GM12878 (cell line): ENCODE data around the gene MBOAT7. TPM values are rescaled to one million over a fixed set of nuclear protein-coding genes. Genes with fewer than 3 reads are reported as not detected.

Experiments
- ATAC-seq: fragments of 200-7000 bp; cut with Tn5 transposase; 3 replicates; pipeline ENCODE4 v1.9.1; 2020; ENCODE audit warnings: mild to moderate bottlenecking, moderate library complexity
- BruUV-seq: library from RNA; stranded (reverse); fragments of 400-500 nt; replicated peaks from 2 replicates; lab custom pipeline; 2021; lab: Mats Ljungman, UMichigan
- CTCF ChIA-PET: fragments of 300-600 bp; sonication (Branson Sonifier 250); formaldehyde crosslinking; extraction: SDS; loops from one replicate; lab custom pipeline; 2021; ENCODE audit warnings: inconsistent platforms; lab: Yijun Ruan, JAX
- POLR2A ChIA-PET: fragments of 350-600 bp; formaldehyde crosslinking; extraction: SDS; loops from one replicate; lab custom pipeline; 2021; ENCODE audit warnings: inconsistent platforms; lab: Charles Lee
- RAD21 ChIA-PET: fragments of 300-600 bp; sonication (Branson Sonifier 250); formaldehyde crosslinking; loops from one replicate; lab custom pipeline; 2023; ENCODE audit warnings: antibody characterized with exemption; ENCODE audit not compliant: unreplicated experiment; lab: Charles Lee
- SMC1A ChIA-PET: fragments of 300-600 bp; sonication (Branson Sonifier 250); formaldehyde crosslinking; loops from one replicate; lab custom pipeline; 2023; ENCODE audit not compliant: unreplicated experiment, uncharacterized antibody; lab: Charles Lee
- DNase-seq: peaks from one replicate; pipeline ENCODE4 v3.0.0-alpha.2; 2011; ENCODE audit warnings: low read depth, low spot score
- FAIRE-seq: peaks from 3 replicates; lab custom pipeline; 2011; peaks lifted over from hg19 to GRCh38; lab: Jason Lieb, UNC
- H2AFZ ChIP-seq: 2 replicates; pipeline ENCODE4 v1.6.0; 2011; ENCODE audit warnings: low read depth, low read length, control low read depth; ENCODE audit not compliant: control insufficient read depth
- H3K27ac ChIP-seq: 2 replicates; pipeline ENCODE4 v1.5.1; 2011; ENCODE audit warnings: control low read depth; ENCODE audit not compliant: control insufficient read depth, insufficient read depth
- H3K27me3 ChIP-seq, 2 experiments: replicated peaks in 1 of 2; 2 replicates each; pipeline versions ENCODE4 v1.6.0 to v1.6.1; 2011; ENCODE audit warnings: low read length in 1 of 2; ENCODE audit not compliant: control insufficient read depth in 2 of 2, insufficient read depth in 2 of 2
- H3K36me3 ChIP-seq, 2 experiments: 2 replicates each; pipeline ENCODE4 v1.5.1; 2011; ENCODE audit warnings: low read length in 1 of 2; ENCODE audit not compliant: control insufficient read depth in 2 of 2, insufficient read depth in 2 of 2
- H3K4me1 ChIP-seq: 2 replicates; pipeline ENCODE4 v1.6.1; 2011; ENCODE audit warnings: mild to moderate bottlenecking, low read length, moderate library complexity, mixed read lengths; ENCODE audit not compliant: control insufficient read depth, insufficient read depth
- H3K4me2 ChIP-seq: 2 replicates; pipeline ENCODE4 v1.6.0; 2011; ENCODE audit warnings: control low read depth; ENCODE audit not compliant: control insufficient read depth, insufficient read depth
- H3K4me3 ChIP-seq: fragments of 200-600 bp; sonication (generic); 2 replicates; pipeline ENCODE4 v1.5.1; 2016
- H3K79me2 ChIP-seq: 2 replicates; pipeline ENCODE4 v1.6.0; 2011; ENCODE audit warnings: low read length; ENCODE audit not compliant: control insufficient read depth, insufficient read depth
- H3K9ac ChIP-seq: 2 replicates; pipeline ENCODE4 v1.8.0; 2011; ENCODE audit warnings: low read length, control low read depth, mixed read lengths; ENCODE audit not compliant: control insufficient read depth, insufficient read depth
- H3K9me3 ChIP-seq: replicated peaks from 3 replicates; pipeline ENCODE4 v1.5.1; 2011; ENCODE audit warnings: mild to moderate bottlenecking, low read length; ENCODE audit not compliant: control insufficient read depth, insufficient read depth
- H4K20me1 ChIP-seq: 2 replicates; pipeline ENCODE4 v1.6.0; 2011; ENCODE audit not compliant: control insufficient read depth, insufficient read depth
- CREM ChIP-seq: IDR thresholded peaks from 2 replicates; pipeline ENCODE4 v1.6.1; 2014; ENCODE audit warnings: antibody characterized with exemption, low read depth
- EED ChIP-seq: sonication (generic); IDR thresholded peaks from 2 replicates; pipeline ENCODE4 v1.6.1; 2016; ENCODE audit warnings: antibody characterized with exemption, low read depth
- GATAD2B ChIP-seq: fragments of 450-650 bp; conservative IDR thresholded peaks from 2 replicates; pipeline ENCODE4 v1.6.1; 2017; ENCODE audit warnings: low read depth, mild to moderate bottlenecking, moderate library complexity
- KDM1A ChIP-seq: fragments of 200-600 bp; sonication (generic); IDR thresholded peaks from 2 replicates; pipeline ENCODE4 v1.6.1; 2016; ENCODE audit warnings: borderline replicate concordance
- LARP7 ChIP-seq: fragments of 450-650 bp; IDR thresholded peaks from 2 replicates; pipeline ENCODE4 v1.6.1; 2017; ENCODE audit warnings: mild to moderate bottlenecking
- NR2C1 ChIP-seq: fragments of 450-650 bp; IDR thresholded peaks from 2 replicates; pipeline ENCODE4 v1.6.1; 2017; ENCODE audit warnings: antibody characterized with exemption, mild to moderate bottlenecking, moderate library complexity
- ZBED1 ChIP-seq: IDR thresholded peaks from 2 replicates; pipeline ENCODE4 v1.6.1; 2016; ENCODE audit warnings: borderline replicate concordance
- ZNF384 ChIP-seq: IDR thresholded peaks from 2 replicates; pipeline ENCODE4 v1.6.1; 2012; ENCODE audit warnings: low read depth, mild to moderate bottlenecking, low read length, improper control_type of control experiment, borderline replicate concordance
- WGBS: methylation state at CpG from one replicate; pipeline ENCODE4 v1.1.6; 2016; ENCODE audit warnings: low lambda C conversion rate; ENCODE audit not compliant: insufficient replicate concordance, insufficient coverage; ENCODE audit errors: missing lambda C conversion rate; 5-methylcytosine and 5-hydroxymethylcytosine counted together
- in situ Hi-C: fragments of 300-500 bp; cut with MboI; formaldehyde crosslinking; loops from 9 replicates; pipeline ENCODE4 v1.14.3; 2018; ENCODE audit warnings: mixed read lengths
- intact Hi-C: fragments of 100-400 bp; cut with micrococcal nuclease; formaldehyde crosslinking; loops from one replicate; pipeline ENCODE4 v1.14.2; 2022; ENCODE audit not compliant: unreplicated experiment
- polyA plus RNA-seq, 11 experiments: library from polyadenylated mRNA; depleted of rRNA in 4 of 11; unstranded in 6 of 11; stranded (reverse) in 5 of 11; fragments of >200 nt; fragmentation: Nextera tagmentation in 4 of 11; fragmentation: Illumina TruSeq in 1 of 11; extraction: Ambion mirVana in 4 of 11; extraction: Trizol in 1 of 11; gene quantifications; 1 replicate in 1 of 11; 2 replicates in 10 of 11; pipeline versions ENCODE4 v1.2.1 to v1.2.3, GENCODE V29; 2011 to 2016; ENCODE audit warnings: inconsistent platforms in 2 of 11, missing spikeins in 2 of 11, low read depth in 1 of 11
- total RNA-seq, 4 experiments: library from RNA; depleted of rRNA in 3 of 4; stranded (reverse); fragments of >200 nt in 3 of 4; fragmentation: Illumina TruSeq in 1 of 4; extraction: Trizol in 1 of 4; gene quantifications; 2 replicates each; pipeline versions ENCODE4 v1.2.1 to v1.2.3, GENCODE V29; 2013 to 2021
- TF ChIP-seq, protein P1 (sequence below): fragments of 450-650 bp; IDR thresholded peaks from 2 replicates; pipeline ENCODE4 v1.6.1; 2017; ENCODE audit warnings: mild to moderate bottlenecking
- TF ChIP-seq, protein P2 (sequence below): fragments of 450-650 bp; IDR thresholded peaks from 2 replicates; pipeline ENCODE4 v1.6.1; 2018; ENCODE audit warnings: borderline replicate concordance, mild to moderate bottlenecking; ENCODE audit not compliant: partially characterized antibody
- TF ChIP-seq, protein P3 (sequence below): IDR thresholded peaks from 2 replicates; pipeline ENCODE4 v1.6.1; 2011; ENCODE audit warnings: low read depth, mild to moderate bottlenecking, low read length, moderate library complexity, borderline replicate concordance; ENCODE audit errors: extremely low read depth

The MBOAT7 gene
- total and polyA plus RNA-seq, 10 of the 15 experiments (the other 5 are each of a cell fraction or from before 2014, with no cell fraction given) = 0.69 to 44.5 (median 21.7) TPM

DNA sequence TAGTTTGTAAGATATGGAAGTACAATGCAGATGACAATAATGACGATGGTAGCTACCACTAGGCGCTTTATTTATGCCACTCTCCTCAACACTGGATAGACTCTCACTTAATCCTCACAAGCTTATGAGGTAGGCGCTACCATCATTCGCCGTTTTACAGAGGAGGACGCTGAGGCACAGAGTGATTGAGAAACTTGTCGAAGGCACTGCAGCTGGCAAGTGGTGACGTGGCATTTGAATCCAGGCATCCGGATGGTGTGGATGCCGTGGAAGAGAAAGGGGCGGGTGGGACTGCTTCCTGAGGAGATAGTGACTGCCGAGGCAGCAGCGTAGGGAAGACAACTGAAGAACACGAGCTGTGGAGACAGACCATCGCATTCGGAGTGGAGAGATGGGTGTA lies 10.0 kb upstream of the MBOAT7 start:
- WGBS = 93% methylated on average over 16 of the region's 16 CpGs
- ChIA-PET SMC1A (interaction anchor here (0.9 kb wide), 1 partner anchor 9 kb away, joined by 7 read pairs; the partner anchor contains the start of genes MBOAT7 and TSEN34), RAD21 (interaction anchor here (1.5 kb wide), 1 partner anchor 10 kb away, joined by 4 read pairs; the partner anchor contains the start of gene MBOAT7), POLR2A (interaction anchor here (1.0 to 7.7 kb wide), 3 partner anchors 9 to 13 kb away, joined by 3 to 100 read pairs (median 3); partner anchors contain the start of genes MBOAT7 and TSEN34), CTCF (interaction anchor here (3.3 kb wide), 1 partner anchor 10 kb away, joined by 15 read pairs; the partner anchor contains the start of gene MBOAT7)
- no peak for FAIRE-seq
- intact Hi-C loops = no loop called here
- peaks cover 7 to 14% of the 10 kb centered on the region in 2 experiments; a peak in 3 of 4 replicates for H3K36me3 ChIP-seq
- no peak overlapping the region for H3K9ac ChIP-seq
- no peaks in the 10 kb centered on the region for H3K27me3 ChIP-seq
- H3K4me1 ChIP-seq = peaks cover 9% of the 10 kb centered on the region
- no peak overlapping the region for H3K4me2 ChIP-seq
- H4K20me1 ChIP-seq = peaks cover 11% of the 10 kb centered on the region
- H3K9me3 ChIP-seq = no peaks in the 10 kb centered on the region
- BruUV-seq = no TSS peak
- no peak for DNase-seq
- peaks cover 38% of the 10 kb centered on the region for H3K79me2 ChIP-seq
- in situ Hi-C loops = no loop called here
- H3K4me3 ChIP-seq = no peak overlapping the region
- H3K27ac ChIP-seq = no peak overlapping the region
- ATAC-seq = no peak
- no peak overlapping the region for H2AFZ ChIP-seq
- TF ChIP-seq CREM (no peak), NR2C1 (no peak)
- TF ChIP-seq, protein P1, sequence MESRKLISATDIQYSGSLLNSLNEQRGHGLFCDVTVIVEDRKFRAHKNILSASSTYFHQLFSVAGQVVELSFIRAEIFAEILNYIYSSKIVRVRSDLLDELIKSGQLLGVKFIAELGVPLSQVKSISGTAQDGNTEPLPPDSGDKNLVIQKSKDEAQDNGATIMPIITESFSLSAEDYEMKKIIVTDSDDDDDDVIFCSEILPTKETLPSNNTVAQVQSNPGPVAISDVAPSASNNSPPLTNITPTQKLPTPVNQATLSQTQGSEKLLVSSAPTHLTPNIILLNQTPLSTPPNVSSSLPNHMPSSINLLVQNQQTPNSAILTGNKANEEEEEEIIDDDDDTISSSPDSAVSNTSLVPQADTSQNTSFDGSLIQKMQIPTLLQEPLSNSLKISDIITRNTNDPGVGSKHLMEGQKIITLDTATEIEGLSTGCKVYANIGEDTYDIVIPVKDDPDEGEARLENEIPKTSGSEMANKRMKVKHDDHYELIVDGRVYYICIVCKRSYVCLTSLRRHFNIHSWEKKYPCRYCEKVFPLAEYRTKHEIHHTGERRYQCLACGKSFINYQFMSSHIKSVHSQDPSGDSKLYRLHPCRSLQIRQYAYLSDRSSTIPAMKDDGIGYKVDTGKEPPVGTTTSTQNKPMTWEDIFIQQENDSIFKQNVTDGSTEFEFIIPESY = no peak

DNA sequence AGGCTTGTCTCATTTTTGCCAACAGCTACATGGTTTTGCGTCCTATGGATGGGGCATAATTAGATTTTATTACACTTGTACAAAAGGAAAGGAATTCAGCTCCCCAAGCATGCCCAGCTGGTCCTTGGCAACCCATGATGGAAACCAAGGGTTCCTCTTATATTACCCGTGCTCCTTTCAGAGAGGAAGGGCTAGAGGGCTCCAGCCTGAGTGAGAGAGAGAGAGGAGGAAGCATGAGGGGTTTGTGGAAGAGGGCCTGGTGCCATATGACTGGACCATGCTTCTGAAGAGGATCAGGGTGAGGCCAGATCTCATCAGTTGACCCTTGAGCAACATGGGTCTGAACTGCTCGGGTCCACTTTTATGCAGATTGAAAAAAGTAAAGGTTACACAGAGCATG lies 7.7 kb upstream of the MBOAT7 start:
- Histone ChIP-seq H3K9me3 (no peaks in the 10 kb centered on the region), H3K27me3 (no peaks in the 10 kb centered on the region), H2AFZ (no peak overlapping the region), H3K27ac (no peak overlapping the region), H3K36me3 (peaks cover 2 to 4% of the 10 kb centered on the region in 2 experiments; a peak in 3 of 4 replicates), H3K9ac (no peak overlapping the region), H3K4me3 (no peak overlapping the region), H4K20me1 (no peaks in the 10 kb centered on the region), H3K4me2 (no peak overlapping the region), H3K79me2 (peaks cover 20% of the 10 kb centered on the region), H3K4me1 (peaks cover 2% of the 10 kb centered on the region; the same call in 1 of the 2 replicates)
- DNase-seq (no peak), FAIRE-seq (no peak), ATAC-seq (no peak)
- WGBS = 94% methylated on average over 3 of the region's 3 CpGs
- in situ Hi-C loops (no loop called here), intact Hi-C loops (no loop called here)
- ChIA-PET SMC1A (no interaction called here), POLR2A (no interaction called here), RAD21 (no interaction called here), CTCF (no interaction called here)
- BruUV-seq = no TSS peak
- TF ChIP-seq, protein P2, sequence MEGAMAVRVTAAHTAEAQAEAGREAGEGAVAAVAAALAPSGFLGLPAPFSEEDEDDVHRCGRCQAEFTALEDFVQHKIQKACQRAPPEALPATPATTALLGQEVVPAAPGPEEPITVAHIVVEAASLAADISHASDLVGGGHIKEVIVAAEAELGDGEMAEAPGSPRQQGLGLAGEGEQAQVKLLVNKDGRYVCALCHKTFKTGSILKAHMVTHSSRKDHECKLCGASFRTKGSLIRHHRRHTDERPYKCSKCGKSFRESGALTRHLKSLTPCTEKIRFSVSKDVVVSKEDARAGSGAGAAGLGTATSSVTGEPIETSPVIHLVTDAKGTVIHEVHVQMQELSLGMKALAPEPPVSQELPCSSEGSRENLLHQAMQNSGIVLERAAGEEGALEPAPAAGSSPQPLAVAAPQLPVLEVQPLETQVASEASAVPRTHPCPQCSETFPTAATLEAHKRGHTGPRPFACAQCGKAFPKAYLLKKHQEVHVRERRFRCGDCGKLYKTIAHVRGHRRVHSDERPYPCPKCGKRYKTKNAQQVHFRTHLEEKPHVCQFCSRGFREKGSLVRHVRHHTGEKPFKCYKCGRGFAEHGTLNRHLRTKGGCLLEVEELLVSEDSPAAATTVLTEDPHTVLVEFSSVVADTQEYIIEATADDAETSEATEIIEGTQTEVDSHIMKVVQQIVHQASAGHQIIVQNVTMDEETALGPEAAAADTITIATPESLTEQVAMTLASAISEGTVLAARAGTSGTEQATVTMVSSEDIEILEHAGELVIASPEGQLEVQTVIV = no peak
- no peak for TF ChIP-seq GATAD2B
- TF ChIP-seq ZBED1 = no peak
- no peak for TF ChIP-seq EED
- no peak for TF ChIP-seq ZNF384
- TF ChIP-seq LARP7 = no peak
- TF ChIP-seq, protein P3, sequence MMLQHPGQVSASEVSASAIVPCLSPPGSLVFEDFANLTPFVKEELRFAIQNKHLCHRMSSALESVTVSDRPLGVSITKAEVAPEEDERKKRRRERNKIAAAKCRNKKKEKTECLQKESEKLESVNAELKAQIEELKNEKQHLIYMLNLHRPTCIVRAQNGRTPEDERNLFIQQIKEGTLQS = no peak
- TF ChIP-seq KDM1A = no peak
